Ishikawa (cell line): ENCODE results near the gene PRG3.

Experiments
- CEBPB ChIP-seq: IDR thresholded peaks from 2 replicates; pipeline ENCODE4 v1.6.1; 2012
- CREB1 ChIP-seq: IDR thresholded peaks from 2 replicates; pipeline ENCODE4 v1.6.1; 2012; ENCODE audit warnings: low read depth
- EGR1 ChIP-seq: IDR thresholded peaks from 2 replicates; pipeline ENCODE4 v1.6.1; 2012
- EP300 ChIP-seq: IDR thresholded peaks from 2 replicates; pipeline ENCODE4 v1.6.1; 2012; ENCODE audit warnings: borderline replicate concordance
- FOXM1 ChIP-seq: IDR thresholded peaks from 2 replicates; pipeline ENCODE4 v1.6.1; 2012; ENCODE audit warnings: low read depth, borderline replicate concordance
- NFIC ChIP-seq: IDR thresholded peaks from 2 replicates; pipeline ENCODE4 v1.6.1; 2012
- RAD21 ChIP-seq: IDR thresholded peaks from 2 replicates; pipeline ENCODE4 v1.6.1; 2012; ENCODE audit warnings: low read depth
- TAF1 ChIP-seq: IDR thresholded peaks from 2 replicates; pipeline ENCODE4 v1.6.1; 2012; ENCODE audit warnings: low read depth, mild to moderate bottlenecking
- TCF12 ChIP-seq: IDR thresholded peaks from 2 replicates; pipeline ENCODE4 v1.6.1; 2012; ENCODE audit warnings: low read depth
- TEAD4 ChIP-seq: IDR thresholded peaks from 2 replicates; pipeline ENCODE4 v1.6.1; 2012
- YY1 ChIP-seq: IDR thresholded peaks from 2 replicates; pipeline ENCODE4 v1.6.1; 2012; ENCODE audit warnings: low read depth
- TF ChIP-seq, protein P1 (sequence below): IDR thresholded peaks from 2 replicates; pipeline ENCODE4 v1.6.1; 2012; ENCODE audit warnings: low read depth, mild to moderate bottlenecking
- TF ChIP-seq, protein P2 (sequence below): IDR thresholded peaks from 2 replicates; pipeline ENCODE4 v1.6.1; 2012
- TF ChIP-seq, protein P3 (sequence below): IDR thresholded peaks from 2 replicates; pipeline ENCODE4 v1.6.1; 2012

DNA sequence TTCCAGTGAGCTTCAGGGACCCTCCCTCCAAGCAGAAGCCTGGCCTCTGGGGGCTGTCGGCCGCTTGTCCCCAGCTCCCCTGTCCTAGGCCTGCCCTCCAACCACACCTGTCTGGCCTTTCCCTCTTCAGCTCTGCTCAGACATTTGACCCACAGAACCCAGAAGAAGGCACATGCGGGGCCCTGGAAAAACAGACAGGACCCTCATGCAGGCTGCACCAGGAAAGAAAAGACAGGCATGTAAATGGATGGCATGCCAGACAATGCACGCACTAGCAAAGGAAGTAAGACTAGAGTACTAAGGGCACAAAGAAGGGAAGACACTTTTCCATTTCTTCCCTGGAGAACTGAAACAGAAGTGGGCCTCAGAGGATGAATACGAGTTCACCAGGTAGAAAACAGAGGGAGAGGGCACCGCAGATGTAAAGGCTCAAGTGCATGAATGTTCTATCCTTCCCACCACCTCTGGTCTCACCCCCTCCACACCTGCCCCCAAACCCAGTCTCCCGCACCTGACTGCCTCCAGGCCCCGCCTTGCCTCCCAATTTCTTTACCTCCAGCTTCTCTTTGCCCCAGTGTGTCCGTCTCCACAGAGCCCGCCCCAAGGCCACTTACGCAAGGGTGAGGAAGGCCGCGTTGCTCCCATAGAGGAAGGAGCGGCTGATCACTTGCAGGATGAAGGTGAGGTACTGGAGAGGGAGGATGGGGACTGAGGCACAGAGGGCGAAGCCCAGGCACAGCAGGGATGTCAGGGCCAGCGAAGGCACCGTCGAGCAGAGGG is 28.6 kb upstream of the PRG3 start:
- TF ChIP-seq RAD21 (no peak), EP300 (no peak), CEBPB (no peak), NFIC (no peak), YY1 (no peak), EGR1 (no peak), CREB1 (no peak), TEAD4 (no peak), FOXM1 (no peak), TAF1 (no peak), TCF12 (no peak)
- TF ChIP-seq, protein P1, sequence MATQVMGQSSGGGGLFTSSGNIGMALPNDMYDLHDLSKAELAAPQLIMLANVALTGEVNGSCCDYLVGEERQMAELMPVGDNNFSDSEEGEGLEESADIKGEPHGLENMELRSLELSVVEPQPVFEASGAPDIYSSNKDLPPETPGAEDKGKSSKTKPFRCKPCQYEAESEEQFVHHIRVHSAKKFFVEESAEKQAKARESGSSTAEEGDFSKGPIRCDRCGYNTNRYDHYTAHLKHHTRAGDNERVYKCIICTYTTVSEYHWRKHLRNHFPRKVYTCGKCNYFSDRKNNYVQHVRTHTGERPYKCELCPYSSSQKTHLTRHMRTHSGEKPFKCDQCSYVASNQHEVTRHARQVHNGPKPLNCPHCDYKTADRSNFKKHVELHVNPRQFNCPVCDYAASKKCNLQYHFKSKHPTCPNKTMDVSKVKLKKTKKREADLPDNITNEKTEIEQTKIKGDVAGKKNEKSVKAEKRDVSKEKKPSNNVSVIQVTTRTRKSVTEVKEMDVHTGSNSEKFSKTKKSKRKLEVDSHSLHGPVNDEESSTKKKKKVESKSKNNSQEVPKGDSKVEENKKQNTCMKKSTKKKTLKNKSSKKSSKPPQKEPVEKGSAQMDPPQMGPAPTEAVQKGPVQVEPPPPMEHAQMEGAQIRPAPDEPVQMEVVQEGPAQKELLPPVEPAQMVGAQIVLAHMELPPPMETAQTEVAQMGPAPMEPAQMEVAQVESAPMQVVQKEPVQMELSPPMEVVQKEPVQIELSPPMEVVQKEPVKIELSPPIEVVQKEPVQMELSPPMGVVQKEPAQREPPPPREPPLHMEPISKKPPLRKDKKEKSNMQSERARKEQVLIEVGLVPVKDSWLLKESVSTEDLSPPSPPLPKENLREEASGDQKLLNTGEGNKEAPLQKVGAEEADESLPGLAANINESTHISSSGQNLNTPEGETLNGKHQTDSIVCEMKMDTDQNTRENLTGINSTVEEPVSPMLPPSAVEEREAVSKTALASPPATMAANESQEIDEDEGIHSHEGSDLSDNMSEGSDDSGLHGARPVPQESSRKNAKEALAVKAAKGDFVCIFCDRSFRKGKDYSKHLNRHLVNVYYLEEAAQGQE: no peak
- TF ChIP-seq, protein P2, sequence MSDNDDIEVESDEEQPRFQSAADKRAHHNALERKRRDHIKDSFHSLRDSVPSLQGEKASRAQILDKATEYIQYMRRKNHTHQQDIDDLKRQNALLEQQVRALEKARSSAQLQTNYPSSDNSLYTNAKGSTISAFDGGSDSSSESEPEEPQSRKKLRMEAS: no peak
- TF ChIP-seq, protein P3, sequence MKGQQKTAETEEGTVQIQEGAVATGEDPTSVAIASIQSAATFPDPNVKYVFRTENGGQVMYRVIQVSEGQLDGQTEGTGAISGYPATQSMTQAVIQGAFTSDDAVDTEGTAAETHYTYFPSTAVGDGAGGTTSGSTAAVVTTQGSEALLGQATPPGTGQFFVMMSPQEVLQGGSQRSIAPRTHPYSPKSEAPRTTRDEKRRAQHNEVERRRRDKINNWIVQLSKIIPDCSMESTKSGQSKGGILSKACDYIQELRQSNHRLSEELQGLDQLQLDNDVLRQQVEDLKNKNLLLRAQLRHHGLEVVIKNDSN: no peak
